PC-9 (cell line): ENCODE measurements around the gene LSP1. TPM values are rescaled to one million over a fixed set of nuclear protein-coding genes. Genes with fewer than 3 reads are reported as not detected.

Source experiments
- BruUV-seq: library from RNA; stranded (reverse); fragments of 400-500 nt; replicated peaks from 2 replicates; lab custom pipeline; 2021; lab: Mats Ljungman, UMichigan
- CTCF ChIA-PET: fragments of 300-600 bp; sonication (Branson Sonifier 250); formaldehyde crosslinking; loops from one replicate; lab custom pipeline; 2022; ENCODE audit warnings: antibody characterized with exemption; lab: Charles Lee
- POLR2A ChIA-PET: fragments of 300-600 bp; sonication (Branson Sonifier 250); formaldehyde crosslinking; loops from one replicate; lab custom pipeline; 2022; ENCODE audit warnings: antibody characterized with exemption; ENCODE audit not compliant: unreplicated experiment; lab: Charles Lee
- DNase-seq, 2 experiments: peaks; one replicate each; pipeline versions ENCODE4 v3.0.0 to v3.0.0-alpha.2; 2015 to 2022; ENCODE audit warnings: mixed read lengths in 1 of 2
- H2AFZ ChIP-seq: fragments of 200-600 bp; sonication (generic); 2 replicates; pipeline ENCODE4 v1.8.1; 2017; ENCODE audit warnings: antibody characterized with exemption
- H3F3A ChIP-seq: fragments of 200-600 bp; sonication (generic); 2 replicates; pipeline ENCODE4 v1.8.1; 2017; ENCODE audit warnings: antibody characterized with exemption, mild to moderate bottlenecking, low read depth; ENCODE audit not compliant: insufficient read depth
- H3K27ac ChIP-seq: fragments of 200-600 bp; sonication (generic); 2 replicates; pipeline ENCODE4 v1.6.1; 2016; ENCODE audit warnings: mixed run types
- H3K27me3 ChIP-seq: fragments of 200-600 bp; sonication (generic); 2 replicates; pipeline ENCODE4 v1.6.1; 2016; ENCODE audit warnings: low read depth, mixed run types; ENCODE audit not compliant: insufficient read depth
- H3K36me3 ChIP-seq: fragments of 200-600 bp; sonication (generic); 2 replicates; pipeline ENCODE4 v1.6.1; 2016; ENCODE audit warnings: low read depth, mixed run types
- H3K4me1 ChIP-seq: fragments of 200-600 bp; sonication (generic); replicated peaks from 2 replicates; pipeline ENCODE4 v1.6.1; 2016; ENCODE audit warnings: mixed run types; ENCODE audit not compliant: insufficient read depth
- H3K4me2 ChIP-seq: fragments of 200-600 bp; sonication (generic); 2 replicates; pipeline ENCODE4 v1.6.1; 2017; ENCODE audit warnings: mixed run types
- H3K4me3 ChIP-seq: fragments of 200-600 bp; sonication (generic); 2 replicates; pipeline ENCODE4 v1.6.1; 2016; ENCODE audit warnings: mixed run types
- H3K79me2 ChIP-seq: fragments of 200-600 bp; sonication (generic); 2 replicates; pipeline ENCODE4 v1.6.1; 2017; ENCODE audit warnings: low read depth, mixed run types
- H3K9me2 ChIP-seq: fragments of 200-600 bp; sonication (generic); 2 replicates; pipeline ENCODE4 v1.8.1; 2017; ENCODE audit warnings: mild to moderate bottlenecking; ENCODE audit not compliant: insufficient read depth
- H3K9me3 ChIP-seq: fragments of 200-600 bp; sonication (generic); 2 replicates; pipeline ENCODE4 v1.8.1; 2016; ENCODE audit warnings: low read depth; ENCODE audit not compliant: insufficient read depth
- H4K20me1 ChIP-seq: fragments of 200-600 bp; sonication (generic); 2 replicates; pipeline ENCODE4 v1.8.1; 2017; ENCODE audit not compliant: insufficient read depth
- CTCF ChIP-seq: fragments of 200-600 bp; sonication (generic); conservative IDR thresholded peaks from 2 replicates; pipeline ENCODE4 v1.6.1; 2017; ENCODE audit warnings: mixed run types, antibody characterized with exemption, mild to moderate bottlenecking, moderate library complexity
- EZH2 ChIP-seq: fragments of 200-600 bp; sonication (generic); IDR thresholded peaks from 2 replicates; pipeline ENCODE4 v1.8.0; 2017; ENCODE audit warnings: antibody characterized with exemption, low read depth
- intact Hi-C: fragments of 100-400 bp; cut with micrococcal nuclease; formaldehyde crosslinking; loops from one replicate; pipeline ENCODE4 v1.10.0; 2022; ENCODE audit not compliant: unreplicated experiment
- total RNA-seq: library from RNA; stranded (reverse); gene quantifications from 2 replicates; pipeline ENCODE4 v1.2.3, GENCODE V29; 2021

LSP1 gene
- total RNA-seq, 1 experiment from 2014 or later, result 2.6 TPM

- ChIA-PET CTCF (no interaction called here), POLR2A (no interaction called here)
- H3K27me3 ChIP-seq, result no peaks in the 10 kb centered on the region
- no peaks in the 10 kb centered on the region for H3K36me3 ChIP-seq
- no peaks in the 10 kb centered on the region for H3K9me2 ChIP-seq
- TF ChIP-seq EZH2 (no peak), CTCF (no peak)
- H3K79me2 ChIP-seq, result no peaks in the 10 kb centered on the region
- intact Hi-C loops, result loop anchor here (10.0 kb wide), 1 partner anchor 277 kb away; no protein-coding TSS in a partner anchor
- no peak overlapping the region for H3K4me3 ChIP-seq
- H3F3A ChIP-seq, result peaks cover 4% of the 10 kb centered on the region; the same call in 1 of the 2 replicates
- H3K9me3 ChIP-seq, result no peaks in the 10 kb centered on the region; the same call in 1 of the 2 replicates
- no TSS peak for BruUV-seq
- no peak for DNase-seq
- no peaks in the 10 kb centered on the region for H4K20me1 ChIP-seq
- H2AFZ ChIP-seq, result no peak overlapping the region
- no peak overlapping the region for H3K27ac ChIP-seq
- H3K4me2 ChIP-seq, result no peak overlapping the region
- H3K4me1 ChIP-seq, result 0 out of 2 replicates have a peak, but pooled peaks cover 7% of the 10 kb centered on the region
These were observed 31.3 kb upstream of the LSP1 start for GRCh38 chr11:1821562-1821961.

- ChIA-PET POLR2A (no interaction called here), CTCF (interaction anchor here (0.5 kb wide), 1 partner anchor 10 kb away, joined by 4 read pairs; no protein-coding TSS in a partner anchor)
- DNase-seq, result no peak
- Histone ChIP-seq H3K4me1 (peaks cover 17% of the 10 kb centered on the region), H3K36me3 (no peaks in the 10 kb centered on the region), H3K9me2 (no peaks in the 10 kb centered on the region), H3K79me2 (no peaks in the 10 kb centered on the region), H4K20me1 (no peaks in the 10 kb centered on the region), H3K9me3 (no peaks in the 10 kb centered on the region; the same call in 1 of the 2 replicates), H2AFZ (no peak overlapping the region), H3K27ac (no peak overlapping the region), H3K4me3 (no peak overlapping the region), H3F3A (peaks cover 2% of the 10 kb centered on the region; the same call in 1 of the 2 replicates), H3K27me3 (no peaks in the 10 kb centered on the region), H3K4me2 (no peak overlapping the region)
- TF ChIP-seq EZH2 (no peak), CTCF (no peak)
- intact Hi-C loops, result loop anchor here (10.0 kb wide), 1 partner anchor 278 kb away; no protein-coding TSS in a partner anchor
- no TSS peak for BruUV-seq
These were observed 30.1 kb upstream of the LSP1 start for GRCh38 chr11:1822648-1823375.

GRCh38 chr11:1823376-1824220 is 29.3 kb upstream of the LSP1 start:
- BruUV-seq, result no TSS peak
- intact Hi-C loops, result loop anchor here (10.0 kb wide), 1 partner anchor 279 kb away; no protein-coding TSS in a partner anchor
- Histone ChIP-seq H3F3A (no peaks in the 10 kb centered on the region; the same call in 1 of the 2 replicates), H3K4me3 (no peak overlapping the region), H3K9me2 (no peaks in the 10 kb centered on the region), H3K79me2 (no peaks in the 10 kb centered on the region), H3K36me3 (no peaks in the 10 kb centered on the region), H3K4me1 (peaks cover 23% of the 10 kb centered on the region), H4K20me1 (no peaks in the 10 kb centered on the region), H3K27me3 (no peaks in the 10 kb centered on the region), H3K4me2 (no peak overlapping the region), H3K9me3 (no peaks in the 10 kb centered on the region), H3K27ac (no peak overlapping the region), H2AFZ (no peak overlapping the region)
- POLR2A ChIA-PET, result no interaction called here
- DNase-seq, result no peak
- CTCF ChIA-PET, result no interaction called here
- TF ChIP-seq EZH2 (no peak), CTCF (no peak)
